NB4 (cell line): ENCODE data around the gene CTSD.

Source experiments
- DNase-seq: peaks from one replicate; pipeline ENCODE4 v3.0.0; 2010; ENCODE audit warnings: low read depth
- H3K4me3 ChIP-seq: one replicate; pipeline ENCODE4 v1.5.1; 2011; ENCODE audit warnings: mild to moderate bottlenecking, low read depth, low read length, moderate library complexity
- MYC ChIP-seq: IDR thresholded peaks from 2 replicates; pipeline ENCODE4 v1.6.1; 2011; ENCODE audit warnings: low read depth, low read length
- POLR2A ChIP-seq: IDR thresholded peaks from 2 replicates; pipeline ENCODE4 v1.6.1; 2011; ENCODE audit warnings: mild to moderate bottlenecking; ENCODE audit not compliant: insufficient read length; ENCODE audit errors: extremely low read depth
- TF ChIP-seq, protein P1 (sequence below): IDR thresholded peaks from one replicate; pipeline ENCODE4 v1.5.1; 2012; ENCODE audit warnings: low read depth, low read length
- TF ChIP-seq, protein P2 (sequence below): IDR thresholded peaks from 2 replicates; pipeline ENCODE4 v1.6.1; 2011; ENCODE audit warnings: low read depth, low read length

CTSD gene

DNA sequence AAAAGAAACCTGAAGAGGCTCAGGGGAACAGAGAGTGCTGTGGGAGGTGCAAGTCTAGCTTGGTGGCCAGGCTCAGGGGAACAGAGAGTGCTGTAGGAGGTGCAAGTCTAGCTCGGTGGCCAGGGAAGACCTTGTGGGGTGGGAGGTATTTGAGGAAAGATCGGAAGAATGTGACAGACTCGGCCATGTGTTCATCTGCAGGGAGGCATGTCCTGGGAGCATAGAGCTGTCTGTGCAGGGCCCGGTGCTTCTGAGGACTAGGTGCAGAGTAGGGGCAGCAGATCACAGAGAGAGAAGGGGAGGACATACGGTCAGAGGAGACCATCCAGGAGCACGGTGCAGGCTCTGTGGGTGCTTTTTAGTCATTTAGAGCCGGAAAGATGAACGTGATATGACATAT lies 24.2 kb downstream of the CTSD start:
- no peak overlapping the region for H3K4me3 ChIP-seq
- TF ChIP-seq MYC (no peak), POLR2A (no peak)
- TF ChIP-seq, protein P1, sequence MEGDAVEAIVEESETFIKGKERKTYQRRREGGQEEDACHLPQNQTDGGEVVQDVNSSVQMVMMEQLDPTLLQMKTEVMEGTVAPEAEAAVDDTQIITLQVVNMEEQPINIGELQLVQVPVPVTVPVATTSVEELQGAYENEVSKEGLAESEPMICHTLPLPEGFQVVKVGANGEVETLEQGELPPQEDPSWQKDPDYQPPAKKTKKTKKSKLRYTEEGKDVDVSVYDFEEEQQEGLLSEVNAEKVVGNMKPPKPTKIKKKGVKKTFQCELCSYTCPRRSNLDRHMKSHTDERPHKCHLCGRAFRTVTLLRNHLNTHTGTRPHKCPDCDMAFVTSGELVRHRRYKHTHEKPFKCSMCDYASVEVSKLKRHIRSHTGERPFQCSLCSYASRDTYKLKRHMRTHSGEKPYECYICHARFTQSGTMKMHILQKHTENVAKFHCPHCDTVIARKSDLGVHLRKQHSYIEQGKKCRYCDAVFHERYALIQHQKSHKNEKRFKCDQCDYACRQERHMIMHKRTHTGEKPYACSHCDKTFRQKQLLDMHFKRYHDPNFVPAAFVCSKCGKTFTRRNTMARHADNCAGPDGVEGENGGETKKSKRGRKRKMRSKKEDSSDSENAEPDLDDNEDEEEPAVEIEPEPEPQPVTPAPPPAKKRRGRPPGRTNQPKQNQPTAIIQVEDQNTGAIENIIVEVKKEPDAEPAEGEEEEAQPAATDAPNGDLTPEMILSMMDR = no peak
- TF ChIP-seq, protein P2, sequence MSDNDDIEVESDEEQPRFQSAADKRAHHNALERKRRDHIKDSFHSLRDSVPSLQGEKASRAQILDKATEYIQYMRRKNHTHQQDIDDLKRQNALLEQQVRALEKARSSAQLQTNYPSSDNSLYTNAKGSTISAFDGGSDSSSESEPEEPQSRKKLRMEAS = no peak
- DNase-seq = no peak

DNA sequence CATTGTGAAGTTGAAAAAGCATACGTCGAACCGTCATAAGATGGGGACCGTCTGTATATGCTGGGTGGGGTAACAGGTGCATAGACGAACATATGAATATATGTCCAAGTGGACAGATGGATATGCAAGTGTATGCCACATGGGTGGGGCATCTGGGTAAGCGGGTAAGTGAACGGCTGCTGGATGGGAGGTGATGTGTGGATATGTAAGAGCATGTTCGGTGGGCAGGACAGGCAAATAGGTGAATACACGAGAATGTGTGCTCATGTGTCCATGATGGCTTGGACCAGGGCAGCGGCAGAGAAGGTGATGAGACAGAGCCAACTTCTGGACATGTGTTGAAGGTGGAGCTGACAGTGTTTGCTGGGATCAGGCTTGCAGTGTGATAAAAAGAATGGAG lies 25.3 kb downstream of the CTSD start:
- no peak overlapping the region for H3K4me3 ChIP-seq
- TF ChIP-seq MYC (no peak), POLR2A (no peak)
- TF ChIP-seq, protein P2 = no peak
- TF ChIP-seq, protein P1 = no peak
- no peak for DNase-seq

DNA sequence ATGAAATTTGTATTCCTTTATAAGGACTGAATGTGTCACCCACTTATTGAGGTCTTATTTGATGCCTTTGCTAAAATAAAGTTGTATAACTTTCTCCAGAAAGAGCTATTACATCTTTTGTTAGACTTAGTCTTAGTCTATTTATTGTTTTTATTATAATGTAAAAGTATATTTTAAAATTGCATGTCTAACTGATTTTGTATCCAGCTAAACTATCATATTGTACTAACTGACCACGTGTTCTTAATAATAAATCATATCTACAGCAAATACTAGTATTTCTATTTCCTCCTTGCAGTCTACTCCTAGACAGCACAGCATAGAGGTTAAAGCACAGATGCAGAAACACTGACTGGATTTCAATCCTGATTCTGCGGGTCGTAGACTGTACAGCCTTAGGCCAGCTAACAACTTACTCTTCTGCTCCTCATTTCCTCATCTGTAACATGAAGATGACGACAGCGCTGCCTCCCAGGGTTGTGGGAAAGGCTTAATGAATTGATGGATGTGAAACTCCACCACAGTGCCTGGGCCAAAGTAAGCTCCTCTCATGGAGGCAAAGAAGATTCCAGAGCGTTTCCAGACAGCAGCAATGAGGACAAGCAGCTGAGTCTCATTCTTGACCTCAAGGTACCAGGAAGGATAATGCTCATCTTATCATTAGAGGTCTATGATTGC lies 26.5 kb downstream of the CTSD start:
- no peak overlapping the region for H3K4me3 ChIP-seq
- DNase-seq = no peak
- TF ChIP-seq POLR2A = no peak
- TF ChIP-seq, protein P2 = no peak
- TF ChIP-seq MYC = no peak
- TF ChIP-seq, protein P1 = no peak

DNA sequence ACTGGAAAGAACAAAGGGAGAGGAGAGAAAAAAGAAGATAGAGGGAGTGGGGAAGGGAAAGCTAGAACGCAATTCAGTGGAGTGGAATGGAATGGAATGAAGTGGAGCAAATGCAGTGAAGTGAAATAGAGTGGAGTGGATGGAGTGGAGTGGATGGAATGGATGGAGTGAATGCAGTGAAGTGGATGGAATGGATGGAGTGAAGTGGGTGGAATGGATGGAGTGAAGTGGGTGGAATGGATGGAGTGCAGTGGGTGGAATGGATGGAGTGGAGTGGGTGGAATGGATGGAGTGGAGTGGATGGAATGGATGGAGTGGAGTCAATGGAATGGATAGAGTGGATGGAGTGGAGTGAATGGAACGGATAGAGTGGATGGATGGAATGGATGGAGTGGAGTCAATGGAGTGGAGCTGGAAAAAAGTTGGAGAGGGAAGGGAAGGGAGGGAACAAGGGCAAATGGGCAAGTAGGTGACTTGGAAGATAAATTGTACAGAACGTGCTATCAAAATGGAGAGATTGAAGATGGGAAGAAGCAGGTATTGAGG lies 27.2 kb downstream of the CTSD start:
- DNase-seq = no peak
- H3K4me3 ChIP-seq = no peak overlapping the region
- TF ChIP-seq, protein P2 = no peak
- TF ChIP-seq, protein P1 = no peak
- TF ChIP-seq POLR2A = no peak
- TF ChIP-seq MYC = no peak

DNA sequence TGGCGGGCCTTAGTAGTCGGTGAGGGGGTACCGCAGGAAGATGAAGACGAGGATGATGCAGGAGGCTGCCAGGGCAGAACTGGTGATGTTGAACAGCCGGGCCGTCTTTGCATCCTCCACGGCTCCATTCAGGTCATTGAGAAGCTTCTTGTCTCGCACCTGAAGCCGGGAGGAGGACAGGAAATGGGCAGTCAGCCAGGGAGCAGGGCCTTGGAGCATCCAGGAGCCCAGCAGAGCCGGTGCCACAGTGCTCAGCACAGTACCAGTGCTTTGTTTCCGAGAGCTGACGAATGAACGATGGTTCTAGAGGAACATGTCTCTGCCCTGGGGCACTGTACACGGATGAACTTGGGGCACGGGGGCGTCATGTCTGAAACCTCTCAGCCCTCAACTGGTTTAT lies 28.5 kb downstream of the CTSD start:
- no peak for DNase-seq
- H3K4me3 ChIP-seq = no peak overlapping the region
- TF ChIP-seq, protein P2 = no peak
- TF ChIP-seq POLR2A = no peak
- TF ChIP-seq, protein P1 = no peak

DNA sequence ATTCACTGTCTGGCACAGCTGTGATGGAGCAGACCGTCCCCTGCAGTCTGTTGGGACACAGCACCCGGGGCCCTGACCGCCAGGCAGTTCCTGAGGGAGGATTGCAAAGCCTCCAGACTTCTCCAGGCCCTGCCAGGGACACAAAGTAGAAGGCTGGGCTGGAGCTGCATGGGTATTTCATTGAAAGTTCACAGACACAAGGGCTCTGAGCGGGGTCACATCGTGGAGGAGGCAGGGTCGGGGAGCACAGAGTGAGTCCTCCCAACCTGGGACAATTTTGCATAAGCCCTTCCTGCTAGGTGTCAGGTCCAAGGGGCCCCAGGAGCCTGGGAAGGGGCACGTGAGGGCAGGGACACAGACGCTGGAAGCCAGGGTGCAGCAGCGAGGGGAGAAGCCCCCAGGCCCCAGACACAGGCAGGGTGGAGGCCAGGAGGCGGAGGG lies 29.1 kb downstream of the CTSD start:
- no peak for DNase-seq
- no peak overlapping the region for H3K4me3 ChIP-seq
- TF ChIP-seq POLR2A (no peak), MYC (no peak)
- TF ChIP-seq, protein P1 = no peak
- TF ChIP-seq, protein P2 = no peak
